Suprapubic skin (tissue), 4 donors: ENCODE results near the gene ELF5. TPM values are rescaled to one million over a fixed set of nuclear protein-coding genes. Genes with fewer than 3 reads are reported as not detected.

Experiments
- DNase-seq, 2 donors: peaks; one replicate each; pipeline ENCODE4 v3.0.0-alpha.2; 2019; ENCODE audit warnings: low spot score in 2 of 2
- H3K27ac ChIP-seq: fragments of 200-600 bp; sonication (generic); one replicate; pipeline ENCODE4 v1.5.1; 2019
- H3K27me3 ChIP-seq: fragments of 200-600 bp; sonication (generic); one replicate; pipeline ENCODE4 v1.5.1; 2019
- H3K36me3 ChIP-seq: fragments of 200-600 bp; sonication (generic); one replicate; pipeline ENCODE4 v1.5.1; 2019
- H3K4me1 ChIP-seq: fragments of 200-600 bp; sonication (generic); one replicate; pipeline ENCODE4 v1.5.1; 2019
- H3K4me3 ChIP-seq: fragments of 200-600 bp; sonication (generic); one replicate; pipeline ENCODE4 v1.5.1; 2019; ENCODE audit warnings: mild to moderate bottlenecking
- H3K9me3 ChIP-seq: fragments of 200-600 bp; sonication (generic); one replicate; pipeline ENCODE4 v1.5.1; 2019
- CTCF ChIP-seq, 2 donors: fragments of 200-600 bp in 1 of 2; fragments of 450-650 bp in 1 of 2; sonication (generic) in 1 of 2; IDR thresholded peaks; one replicate each; pipeline ENCODE4 v1.5.1; 2016 to 2019; ENCODE audit warnings: antibody characterized with exemption in 2 of 2, mild to moderate bottlenecking in 1 of 2, moderate library complexity in 1 of 2
- EP300 ChIP-seq: sonication (generic); formaldehyde crosslinking; IDR thresholded peaks from one replicate; pipeline ENCODE4 v1.6.1; 2017; ENCODE audit warnings: antibody characterized with exemption
- POLR2A ChIP-seq, 2 donors: fragments of 450-650 bp; IDR thresholded peaks; one replicate each; pipeline ENCODE4 v1.6.1; 2017; ENCODE audit warnings: antibody characterized with exemption in 2 of 2, mild to moderate bottlenecking in 2 of 2, moderate library complexity in 2 of 2
- POLR2AphosphoS5 ChIP-seq, 3 donors: sonication (generic); formaldehyde crosslinking; IDR thresholded peaks; one replicate each; pipeline ENCODE4 v1.6.1; 2017; ENCODE audit warnings: antibody characterized with exemption in 3 of 3
- WGBS: methylation state at CpG from one replicate; pipeline ENCODE4 v1.1.5; 2018; 5-methylcytosine and 5-hydroxymethylcytosine counted together
- total RNA-seq, 4 donors: library from RNA; depleted of rRNA; stranded (reverse); fragments of >200 nt; gene quantifications; one replicate each; pipeline ENCODE4 v1.1.0, GENCODE V29; 2016

Gene ELF5
- total RNA-seq, 4 donors from 2014 or later: 7.9 to 20.4 (median 11.9) TPM

GRCh38 chr11:34524696-34525095 is 11.1 kb upstream of the ELF5 start:
- Histone ChIP-seq H3K27ac (no peak overlapping the region), H3K4me3 (no peak overlapping the region), H3K9me3 (no peaks in the 10 kb centered on the region), H3K4me1 (no peaks in the 10 kb centered on the region), H3K36me3 (no peaks in the 10 kb centered on the region), H3K27me3 (no peaks in the 10 kb centered on the region)
- 86% methylated on average over 7 of the region's 12 CpGs for WGBS
- TF ChIP-seq POLR2AphosphoS5 (IDR thresholded peaks at IDR 0.05): no peak
- TF ChIP-seq POLR2A (IDR thresholded peaks at IDR 0.05): no peak
- no peak for TF ChIP-seq EP300
- no peak for TF ChIP-seq CTCF (IDR thresholded peaks at IDR 0.05)
- no peak for DNase-seq

DNA sequence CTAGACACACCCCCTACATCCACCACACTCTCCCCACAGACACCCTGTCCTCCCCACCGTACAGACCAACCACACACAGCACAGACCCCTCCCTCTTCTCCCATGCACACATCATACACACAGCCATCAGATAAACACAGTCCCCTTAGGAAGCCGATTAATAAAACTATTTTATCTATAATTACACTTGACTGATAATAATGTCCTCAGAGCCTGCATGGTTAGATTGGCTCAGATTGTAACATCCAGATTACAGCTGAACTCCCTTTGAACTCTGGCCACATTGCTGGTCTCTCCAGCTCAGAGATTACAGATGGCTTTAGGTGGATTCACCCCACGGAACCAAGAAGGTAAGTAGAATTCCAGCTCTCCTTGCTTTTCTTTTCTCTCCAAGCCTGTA is 9.5 kb upstream of the ELF5 start:
- DNase-seq: no peak
- TF ChIP-seq EP300 (no peak), POLR2AphosphoS5 (IDR thresholded peaks at IDR 0.05) (no peak), POLR2A (IDR thresholded peaks at IDR 0.05) (no peak), CTCF (IDR thresholded peaks at IDR 0.05) (no peak)
- Histone ChIP-seq H3K27ac (no peak overlapping the region), H3K4me1 (no peaks in the 10 kb centered on the region), H3K4me3 (no peak overlapping the region), H3K27me3 (no peaks in the 10 kb centered on the region), H3K9me3 (no peaks in the 10 kb centered on the region), H3K36me3 (no peaks in the 10 kb centered on the region)
- 73% methylated on average over 3 of the region's 3 CpGs for WGBS

DNA sequence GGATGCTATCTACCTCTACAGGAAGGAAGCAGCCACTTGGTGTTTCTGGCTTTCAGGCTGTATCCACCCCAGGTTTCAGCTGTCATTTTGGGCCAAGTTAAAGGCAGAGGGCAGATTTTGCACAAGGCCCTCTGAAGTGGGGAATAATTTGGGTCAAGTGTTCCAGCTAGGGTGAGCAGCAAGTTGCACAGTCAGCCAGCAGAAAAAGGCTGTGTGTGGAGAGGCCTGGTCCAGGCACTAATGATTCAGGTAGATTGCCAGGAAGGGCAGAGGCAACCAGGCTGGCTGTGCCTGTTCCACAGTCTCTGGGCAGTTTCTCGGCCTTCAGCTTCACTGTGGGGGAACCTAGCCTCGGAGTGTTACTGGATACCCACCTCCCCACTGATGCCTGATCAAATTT is 8.6 kb upstream of the ELF5 start:
- Histone ChIP-seq H3K9me3 (no peaks in the 10 kb centered on the region), H3K4me1 (no peaks in the 10 kb centered on the region), H3K36me3 (no peaks in the 10 kb centered on the region), H3K27ac (no peak overlapping the region), H3K27me3 (no peaks in the 10 kb centered on the region), H3K4me3 (no peak overlapping the region)
- TF ChIP-seq CTCF (IDR thresholded peaks at IDR 0.05) (no peak), EP300 (no peak), POLR2A (IDR thresholded peaks at IDR 0.05) (no peak), POLR2AphosphoS5 (IDR thresholded peaks at IDR 0.05) (no peak)
- WGBS: 77% methylated on average over 2 of the region's 2 CpGs
- no peak for DNase-seq

DNA sequence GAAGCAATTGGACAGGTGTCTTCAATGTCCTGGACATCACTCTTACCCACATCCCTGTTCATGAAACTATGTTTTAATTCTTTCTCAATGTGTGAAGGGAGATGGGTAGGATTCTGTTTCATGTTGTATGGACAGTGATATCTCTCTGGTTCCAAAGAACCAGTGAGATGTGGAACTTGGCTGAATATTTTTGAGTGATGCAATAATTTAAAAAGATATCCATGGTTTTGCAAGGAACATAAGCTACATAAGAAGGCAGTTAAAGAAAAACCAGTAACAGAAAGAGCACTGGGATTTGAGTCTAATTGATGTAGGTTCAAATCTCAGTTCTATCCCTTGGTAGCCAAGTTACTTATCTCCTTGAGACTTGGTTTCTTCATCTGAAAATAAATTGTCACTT is 7.7 kb upstream of the ELF5 start:
- Histone ChIP-seq H3K27ac (no peak overlapping the region), H3K9me3 (no peaks in the 10 kb centered on the region), H3K36me3 (no peaks in the 10 kb centered on the region), H3K4me1 (no peaks in the 10 kb centered on the region), H3K4me3 (no peak overlapping the region), H3K27me3 (no peaks in the 10 kb centered on the region)
- DNase-seq: no peak
- TF ChIP-seq CTCF (IDR thresholded peaks at IDR 0.05): no peak
- TF ChIP-seq EP300: no peak
- TF ChIP-seq POLR2AphosphoS5 (IDR thresholded peaks at IDR 0.05): no peak
- TF ChIP-seq POLR2A (IDR thresholded peaks at IDR 0.05): no peak

- H3K4me3 ChIP-seq: no peak overlapping the region
- 87% methylated on average over 2 of the region's 2 CpGs for WGBS
- H3K36me3 ChIP-seq: no peaks in the 10 kb centered on the region
- no peaks in the 10 kb centered on the region for H3K9me3 ChIP-seq
- TF ChIP-seq POLR2AphosphoS5 (IDR thresholded peaks at IDR 0.05) (no peak), CTCF (IDR thresholded peaks at IDR 0.05) (no peak), POLR2A (IDR thresholded peaks at IDR 0.05) (no peak), EP300 (no peak)
- no peaks in the 10 kb centered on the region for H3K4me1 ChIP-seq
- no peak overlapping the region for H3K27ac ChIP-seq
- no peak for DNase-seq
- H3K27me3 ChIP-seq: no peaks in the 10 kb centered on the region
Observed at GRCh38 chr11:34519595-34520235, 6.1 kb upstream of the ELF5 start.
